GM19463 (cell line): ENCODE data around the gene CCDC150.
"Not testable (repeated sequence)": the region's sequence is repeated elsewhere in the genome, so short reads cannot be mapped to it uniquely, and the experiment has no call there.

Experiments used
- ATAC-seq: cut with Tn5 transposase; IDR thresholded peaks from one replicate; pipeline ENCODE4 v1.9.1; 2021; ENCODE audit warnings: mild to moderate bottlenecking, moderate library complexity; ENCODE audit not compliant: unreplicated experiment

Gene CCDC150

DNA sequence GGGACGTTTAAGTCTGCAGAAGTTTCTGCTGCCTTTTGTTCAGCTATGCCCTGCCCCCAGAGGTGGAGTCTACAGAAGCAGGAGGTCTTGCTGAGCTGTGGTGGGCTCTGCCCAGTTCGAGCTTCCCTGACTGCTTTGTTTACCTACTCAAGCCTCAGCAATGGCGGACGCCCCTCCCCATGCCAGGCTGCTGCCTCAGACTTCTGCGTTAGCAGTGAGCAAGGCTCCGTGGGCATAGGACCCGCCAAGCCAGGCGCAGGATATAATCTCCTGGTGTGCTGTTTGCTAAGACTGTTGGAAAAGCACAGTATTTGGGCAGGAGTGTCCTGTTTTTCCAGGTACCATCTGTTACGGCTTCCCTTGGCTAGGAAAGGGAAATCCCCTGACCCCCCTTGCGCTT is 70.5 kb downstream of the CCDC150 start:
- not testable (repeated sequence) for ATAC-seq

GRCh38 chr2:196711625-196712024 is 72.1 kb downstream of the CCDC150 start:
- ATAC-seq, result no peak

DNA sequence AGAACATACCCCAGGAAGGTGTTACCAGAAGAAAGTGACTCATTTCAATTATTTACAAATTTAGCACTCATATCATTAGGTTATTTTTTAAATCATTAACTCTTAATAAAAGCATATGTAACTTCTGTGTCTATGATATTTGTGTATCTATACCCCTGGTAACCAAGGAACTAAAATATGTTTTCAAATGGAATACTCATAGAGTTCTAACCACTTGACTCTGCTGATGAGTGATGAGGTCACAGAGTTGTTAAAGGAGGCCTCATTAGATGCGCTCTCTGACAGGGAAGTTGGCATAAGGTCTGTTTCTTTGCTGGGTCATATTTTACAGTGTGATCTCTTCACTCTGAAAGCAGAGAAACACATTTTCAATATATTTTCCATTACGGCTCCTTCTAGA is 73.4 kb downstream of the CCDC150 start:
- ATAC-seq, result no peak

DNA sequence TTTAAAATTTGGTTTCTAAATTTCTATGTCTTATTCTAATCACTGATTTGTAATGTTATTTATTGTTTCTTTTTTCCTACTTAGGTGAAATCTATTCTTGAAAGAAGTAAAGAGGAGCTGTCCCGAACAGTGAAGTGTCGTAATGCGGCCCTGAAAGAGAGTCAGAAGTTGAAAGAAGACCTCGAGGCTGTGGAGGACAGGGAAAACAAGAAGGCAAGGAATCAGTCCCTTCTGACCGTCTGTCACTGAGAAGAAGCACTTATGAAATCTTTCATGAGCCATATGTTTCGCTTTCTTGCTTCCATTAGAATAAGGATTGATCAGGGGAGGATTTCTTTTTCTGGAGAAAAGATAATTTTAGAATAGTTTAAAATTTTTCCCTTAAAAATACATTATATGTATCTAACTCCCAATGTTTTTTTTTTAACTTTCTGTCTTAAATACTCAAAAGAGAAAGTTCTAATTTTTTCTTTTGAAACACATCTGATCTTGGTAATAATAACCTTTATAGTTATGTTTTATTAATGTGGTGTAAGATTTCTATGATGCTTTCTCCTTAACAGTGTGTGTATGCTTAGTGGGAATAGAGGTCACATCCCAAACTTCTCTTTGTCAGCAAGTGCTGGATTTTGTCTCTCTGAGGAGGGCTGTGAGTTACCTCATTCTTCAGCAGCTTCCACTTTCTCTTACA is 79.0 kb downstream of the CCDC150 start:
- ATAC-seq, result no peak

DNA sequence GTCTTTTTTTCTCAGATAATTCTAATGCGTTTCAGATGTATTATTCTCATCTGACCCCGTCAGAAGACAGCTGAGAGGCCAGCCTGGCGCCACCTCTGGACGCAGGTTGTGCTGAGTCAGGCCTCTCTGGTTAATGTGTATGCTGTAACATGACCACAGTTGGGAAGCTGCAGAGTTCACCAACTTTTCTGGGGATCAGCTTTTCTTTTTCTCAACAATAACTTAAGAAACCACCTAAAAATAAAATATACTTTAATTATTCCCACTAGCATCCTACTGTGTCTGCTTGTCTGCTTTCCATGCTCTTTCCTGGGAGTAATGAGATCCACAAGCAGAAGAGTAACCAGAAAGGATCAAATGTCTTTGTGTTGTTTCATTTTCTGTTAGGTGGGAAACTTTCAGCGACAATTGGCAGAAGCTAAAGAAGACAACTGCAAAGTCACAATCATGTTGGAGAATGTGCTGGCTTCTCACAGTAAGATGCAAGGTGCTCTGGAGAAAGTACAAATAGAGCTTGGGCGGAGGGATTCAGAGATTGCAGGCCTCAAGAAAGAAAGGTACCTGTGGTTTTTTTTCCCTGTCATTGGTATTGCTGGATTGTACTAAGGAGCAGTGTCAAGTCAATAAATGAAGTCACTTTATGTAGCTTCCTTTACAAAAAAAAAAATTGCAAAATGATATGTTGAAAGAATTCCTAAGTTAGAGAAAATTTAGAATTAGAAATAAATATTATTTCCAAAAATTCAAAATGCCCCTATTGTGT is 79.8 kb downstream of the CCDC150 start:
- ATAC-seq, result peak; percentile 93

DNA sequence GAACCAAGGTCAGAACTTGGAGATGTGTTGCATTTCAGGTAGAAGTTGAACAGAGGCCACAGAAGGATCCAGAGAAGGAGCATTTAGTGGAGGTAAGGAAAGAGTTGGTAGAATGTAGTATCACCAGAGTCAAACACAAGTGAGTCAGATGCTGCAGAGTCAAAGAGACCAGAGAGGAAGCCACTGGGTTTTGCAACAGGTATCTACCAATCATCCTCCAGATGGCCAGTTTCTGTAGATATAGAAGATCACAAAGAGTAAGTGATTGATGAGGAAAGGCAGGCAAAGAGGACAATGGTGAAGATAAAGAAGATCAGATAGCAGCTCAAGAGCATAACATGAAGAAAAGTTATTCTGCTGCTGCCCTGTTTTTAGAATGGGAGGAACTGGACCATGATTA is 84.1 kb downstream of the CCDC150 start:
- ATAC-seq, result no peak

DNA sequence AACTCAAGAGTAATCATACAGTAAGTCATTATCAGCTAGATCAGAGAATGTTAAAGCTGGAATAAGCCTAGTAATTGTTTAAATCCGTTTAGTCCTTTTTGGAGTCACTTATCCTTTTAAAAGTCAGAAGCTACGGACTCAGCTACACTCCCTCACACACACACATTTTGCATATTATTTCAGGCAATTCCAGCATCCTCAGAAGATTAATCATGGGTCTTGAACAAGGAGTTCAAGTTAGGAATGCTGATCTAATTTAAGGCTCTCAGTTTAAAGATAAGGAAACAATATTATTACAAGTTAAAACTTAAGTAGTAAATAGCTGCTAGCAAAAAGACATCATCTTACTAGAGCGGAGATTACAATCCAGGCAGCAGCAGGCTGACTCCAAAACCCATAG is 85.7 kb downstream of the CCDC150 start:
- no peak for ATAC-seq

DNA sequence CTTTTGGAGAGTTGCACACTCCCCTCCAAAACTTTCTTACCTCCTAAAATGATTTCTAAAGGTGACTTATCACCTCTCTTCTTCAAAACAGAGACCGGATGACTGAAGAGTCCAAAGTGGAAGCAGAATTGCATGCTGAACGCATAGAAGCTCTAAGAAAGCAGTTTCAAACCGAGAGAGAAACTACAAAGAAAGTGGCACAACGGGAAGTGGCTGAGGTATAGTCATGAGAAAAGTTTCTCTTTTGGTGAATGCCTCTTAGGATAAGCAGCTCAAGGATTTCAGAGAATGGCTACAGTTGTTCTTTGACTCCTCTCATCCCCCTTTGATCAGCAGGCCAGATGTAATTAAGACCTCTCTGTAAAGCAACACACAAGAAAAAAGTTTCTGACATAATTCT is 86.4 kb downstream of the CCDC150 start:
- ATAC-seq, result no peak

DNA sequence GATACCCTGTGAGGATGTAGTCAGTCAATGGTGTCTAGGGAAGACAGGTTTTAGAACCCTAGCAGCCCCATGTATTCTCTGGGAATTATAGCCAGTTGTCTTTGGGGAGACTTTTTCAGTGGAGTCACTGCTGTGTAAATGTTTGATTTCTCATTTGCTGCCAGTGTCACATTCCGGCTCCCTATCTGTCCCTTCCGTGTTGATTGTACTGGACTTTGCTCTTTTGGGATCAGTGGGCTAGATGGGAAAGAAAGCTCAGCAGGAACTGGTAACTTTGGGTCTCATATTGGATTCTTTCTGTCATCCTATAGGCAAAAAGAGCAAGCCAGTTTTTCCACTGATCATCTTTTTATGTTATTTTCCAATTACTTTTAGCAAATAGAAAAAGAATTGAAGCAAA is 89.9 kb downstream of the CCDC150 start:
- no peak for ATAC-seq

GRCh38 chr2:196736646-196737045 is 97.1 kb downstream of the CCDC150 start:
- ATAC-seq, result not testable (repeated sequence)

GRCh38 chr2:196737046-196737445 is 97.5 kb downstream of the CCDC150 start:
- no peak for ATAC-seq

- no peak for ATAC-seq
Observed at GRCh38 chr2:196739031-196739430, 99.5 kb downstream of the CCDC150 start.

DNA sequence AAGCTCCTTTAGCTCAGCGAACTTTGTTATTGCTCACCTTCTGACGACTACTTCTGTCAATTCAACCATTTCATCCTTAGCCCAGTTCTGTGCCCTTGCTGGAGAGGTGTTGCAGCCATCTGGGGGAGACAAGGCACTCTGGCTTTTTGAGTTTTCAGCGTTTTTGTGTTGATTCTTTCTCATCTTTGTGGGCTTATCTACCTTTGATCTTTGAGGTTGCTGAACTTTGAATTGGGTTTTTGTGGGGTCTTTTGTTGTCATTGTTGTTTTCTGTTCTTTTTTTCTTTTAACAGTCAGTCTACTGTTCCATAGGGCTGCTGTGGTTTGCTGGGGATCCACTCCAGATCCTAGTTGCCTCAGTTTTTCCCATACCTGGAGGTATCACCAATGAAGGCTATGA is 102.7 kb downstream of the CCDC150 start:
- ATAC-seq, result no peak

GRCh38 chr2:196742685-196743084 is 103.2 kb downstream of the CCDC150 start:
- ATAC-seq, result no peak

GRCh38 chr2:196743165-196743564 is 103.7 kb downstream of the CCDC150 start:
- ATAC-seq, result no peak

GRCh38 chr2:196745711-196746110 is 106.2 kb downstream of the CCDC150 start:
- ATAC-seq, result no peak

DNA sequence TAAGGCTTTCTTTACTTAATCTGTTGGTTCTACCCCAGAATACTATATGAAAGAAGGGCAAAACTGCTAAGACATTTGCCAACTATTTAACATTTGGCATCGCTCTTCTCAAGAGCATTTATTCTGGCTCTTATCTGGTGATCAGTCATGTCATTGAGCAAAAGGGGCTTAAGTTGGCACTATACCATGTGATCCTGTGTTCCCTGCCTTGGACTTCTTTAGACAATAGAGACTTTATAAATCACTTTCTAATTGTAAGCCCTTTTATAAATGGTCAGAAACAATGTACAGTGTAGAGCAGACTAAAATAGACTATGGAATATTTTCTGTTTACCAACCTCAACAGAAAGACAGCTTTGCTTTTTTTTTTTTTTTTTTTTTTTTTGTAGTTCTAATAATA is 107.9 kb downstream of the CCDC150 start:
- no peak for ATAC-seq

GRCh38 chr2:196748123-196748522 is 108.6 kb downstream of the CCDC150 start:
- ATAC-seq, result no peak

GRCh38 chr2:196750291-196750923 is 110.9 kb downstream of the CCDC150 start:
- ATAC-seq, result no peak

GRCh38 chr2:196750977-196751631 is 111.6 kb downstream of the CCDC150 start:
- ATAC-seq, result peak; percentile 99
